PC-9 (cell line): ENCODE data around the gene CHST2. TPM values are rescaled to one million over a fixed set of nuclear protein-coding genes. Genes with fewer than 3 reads are reported as not detected.

Experiments
- BruUV-seq: library from RNA; stranded (reverse); fragments of 400-500 nt; replicated peaks from 2 replicates; lab custom pipeline; 2021; lab: Mats Ljungman, UMichigan
- CTCF ChIA-PET: fragments of 300-600 bp; sonication (Branson Sonifier 250); formaldehyde crosslinking; loops from one replicate; lab custom pipeline; 2022; ENCODE audit warnings: antibody characterized with exemption; lab: Charles Lee
- POLR2A ChIA-PET: fragments of 300-600 bp; sonication (Branson Sonifier 250); formaldehyde crosslinking; loops from one replicate; lab custom pipeline; 2022; ENCODE audit warnings: antibody characterized with exemption; ENCODE audit not compliant: unreplicated experiment; lab: Charles Lee
- DNase-seq, 2 experiments: peaks; one replicate each; pipeline versions ENCODE4 v3.0.0 to v3.0.0-alpha.2; 2015 to 2022; ENCODE audit warnings: mixed read lengths in 1 of 2
- H2AFZ ChIP-seq: fragments of 200-600 bp; sonication (generic); 2 replicates; pipeline ENCODE4 v1.8.1; 2017; ENCODE audit warnings: antibody characterized with exemption
- H3F3A ChIP-seq: fragments of 200-600 bp; sonication (generic); 2 replicates; pipeline ENCODE4 v1.8.1; 2017; ENCODE audit warnings: antibody characterized with exemption, mild to moderate bottlenecking, low read depth; ENCODE audit not compliant: insufficient read depth
- H3K27ac ChIP-seq: fragments of 200-600 bp; sonication (generic); 2 replicates; pipeline ENCODE4 v1.6.1; 2016; ENCODE audit warnings: mixed run types
- H3K27me3 ChIP-seq: fragments of 200-600 bp; sonication (generic); 2 replicates; pipeline ENCODE4 v1.6.1; 2016; ENCODE audit warnings: low read depth, mixed run types; ENCODE audit not compliant: insufficient read depth
- H3K36me3 ChIP-seq: fragments of 200-600 bp; sonication (generic); 2 replicates; pipeline ENCODE4 v1.6.1; 2016; ENCODE audit warnings: low read depth, mixed run types
- H3K4me1 ChIP-seq: fragments of 200-600 bp; sonication (generic); replicated peaks from 2 replicates; pipeline ENCODE4 v1.6.1; 2016; ENCODE audit warnings: mixed run types; ENCODE audit not compliant: insufficient read depth
- H3K4me2 ChIP-seq: fragments of 200-600 bp; sonication (generic); 2 replicates; pipeline ENCODE4 v1.6.1; 2017; ENCODE audit warnings: mixed run types
- H3K4me3 ChIP-seq: fragments of 200-600 bp; sonication (generic); 2 replicates; pipeline ENCODE4 v1.6.1; 2016; ENCODE audit warnings: mixed run types
- H3K79me2 ChIP-seq: fragments of 200-600 bp; sonication (generic); 2 replicates; pipeline ENCODE4 v1.6.1; 2017; ENCODE audit warnings: low read depth, mixed run types
- H3K9me2 ChIP-seq: fragments of 200-600 bp; sonication (generic); 2 replicates; pipeline ENCODE4 v1.8.1; 2017; ENCODE audit warnings: mild to moderate bottlenecking; ENCODE audit not compliant: insufficient read depth
- H3K9me3 ChIP-seq: fragments of 200-600 bp; sonication (generic); 2 replicates; pipeline ENCODE4 v1.8.1; 2016; ENCODE audit warnings: low read depth; ENCODE audit not compliant: insufficient read depth
- H4K20me1 ChIP-seq: fragments of 200-600 bp; sonication (generic); 2 replicates; pipeline ENCODE4 v1.8.1; 2017; ENCODE audit not compliant: insufficient read depth
- EZH2 ChIP-seq: fragments of 200-600 bp; sonication (generic); IDR thresholded peaks from 2 replicates; pipeline ENCODE4 v1.8.0; 2017; ENCODE audit warnings: antibody characterized with exemption, low read depth
- intact Hi-C: fragments of 100-400 bp; cut with micrococcal nuclease; formaldehyde crosslinking; loops from one replicate; pipeline ENCODE4 v1.10.0; 2022; ENCODE audit not compliant: unreplicated experiment
- total RNA-seq: library from RNA; stranded (reverse); gene quantifications from 2 replicates; pipeline ENCODE4 v1.2.3, GENCODE V29; 2021
- TF ChIP-seq, protein P1 (sequence below): fragments of 200-600 bp; sonication (generic); conservative IDR thresholded peaks from 2 replicates; pipeline ENCODE4 v1.6.1; 2017; ENCODE audit warnings: mixed run types, antibody characterized with exemption, mild to moderate bottlenecking, moderate library complexity

Gene CHST2
- total RNA-seq, 1 experiment from 2014 or later: 0.15 TPM

DNA sequence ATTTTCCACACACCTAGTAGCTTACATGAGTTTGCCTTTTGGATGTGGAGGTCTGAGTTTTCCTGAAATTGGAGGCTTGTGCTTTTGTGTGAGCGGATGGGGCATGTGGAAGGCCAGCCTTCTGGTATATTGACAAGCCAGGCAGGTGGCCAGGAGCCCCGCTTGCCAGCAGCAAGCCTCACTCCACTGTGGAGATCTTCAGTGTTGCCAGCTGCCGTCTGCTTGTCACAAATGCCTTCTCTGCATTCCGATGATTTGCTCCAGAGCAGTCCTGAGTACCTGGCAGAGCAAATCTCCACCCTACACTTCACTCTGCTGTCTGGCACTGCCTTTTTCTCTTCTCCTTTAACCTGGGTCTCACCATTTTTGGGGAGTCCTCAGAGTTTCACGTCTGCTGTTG is 29.1 kb upstream of the CHST2 start:
- Histone ChIP-seq H3K36me3 (no peaks in the 10 kb centered on the region), H3K4me3 (no peak overlapping the region), H3K4me2 (no peak overlapping the region), H3K79me2 (no peaks in the 10 kb centered on the region), H3K4me1 (no peaks in the 10 kb centered on the region), H2AFZ (no peak overlapping the region), H3K27ac (no peak overlapping the region), H3K9me2 (no peaks in the 10 kb centered on the region), H3K9me3 (no peaks in the 10 kb centered on the region), H4K20me1 (no peaks in the 10 kb centered on the region), H3F3A (no peaks in the 10 kb centered on the region), H3K27me3 (0 out of 2 replicates have a peak, but pooled peaks cover under 1% of the 10 kb centered on the region)
- no peak for TF ChIP-seq EZH2
- TF ChIP-seq, protein P1, sequence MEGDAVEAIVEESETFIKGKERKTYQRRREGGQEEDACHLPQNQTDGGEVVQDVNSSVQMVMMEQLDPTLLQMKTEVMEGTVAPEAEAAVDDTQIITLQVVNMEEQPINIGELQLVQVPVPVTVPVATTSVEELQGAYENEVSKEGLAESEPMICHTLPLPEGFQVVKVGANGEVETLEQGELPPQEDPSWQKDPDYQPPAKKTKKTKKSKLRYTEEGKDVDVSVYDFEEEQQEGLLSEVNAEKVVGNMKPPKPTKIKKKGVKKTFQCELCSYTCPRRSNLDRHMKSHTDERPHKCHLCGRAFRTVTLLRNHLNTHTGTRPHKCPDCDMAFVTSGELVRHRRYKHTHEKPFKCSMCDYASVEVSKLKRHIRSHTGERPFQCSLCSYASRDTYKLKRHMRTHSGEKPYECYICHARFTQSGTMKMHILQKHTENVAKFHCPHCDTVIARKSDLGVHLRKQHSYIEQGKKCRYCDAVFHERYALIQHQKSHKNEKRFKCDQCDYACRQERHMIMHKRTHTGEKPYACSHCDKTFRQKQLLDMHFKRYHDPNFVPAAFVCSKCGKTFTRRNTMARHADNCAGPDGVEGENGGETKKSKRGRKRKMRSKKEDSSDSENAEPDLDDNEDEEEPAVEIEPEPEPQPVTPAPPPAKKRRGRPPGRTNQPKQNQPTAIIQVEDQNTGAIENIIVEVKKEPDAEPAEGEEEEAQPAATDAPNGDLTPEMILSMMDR: no peak
- ChIA-PET CTCF (no interaction called here), POLR2A (no interaction called here)
- no TSS peak for BruUV-seq
- no peak for DNase-seq
- intact Hi-C loops: no loop called here

DNA sequence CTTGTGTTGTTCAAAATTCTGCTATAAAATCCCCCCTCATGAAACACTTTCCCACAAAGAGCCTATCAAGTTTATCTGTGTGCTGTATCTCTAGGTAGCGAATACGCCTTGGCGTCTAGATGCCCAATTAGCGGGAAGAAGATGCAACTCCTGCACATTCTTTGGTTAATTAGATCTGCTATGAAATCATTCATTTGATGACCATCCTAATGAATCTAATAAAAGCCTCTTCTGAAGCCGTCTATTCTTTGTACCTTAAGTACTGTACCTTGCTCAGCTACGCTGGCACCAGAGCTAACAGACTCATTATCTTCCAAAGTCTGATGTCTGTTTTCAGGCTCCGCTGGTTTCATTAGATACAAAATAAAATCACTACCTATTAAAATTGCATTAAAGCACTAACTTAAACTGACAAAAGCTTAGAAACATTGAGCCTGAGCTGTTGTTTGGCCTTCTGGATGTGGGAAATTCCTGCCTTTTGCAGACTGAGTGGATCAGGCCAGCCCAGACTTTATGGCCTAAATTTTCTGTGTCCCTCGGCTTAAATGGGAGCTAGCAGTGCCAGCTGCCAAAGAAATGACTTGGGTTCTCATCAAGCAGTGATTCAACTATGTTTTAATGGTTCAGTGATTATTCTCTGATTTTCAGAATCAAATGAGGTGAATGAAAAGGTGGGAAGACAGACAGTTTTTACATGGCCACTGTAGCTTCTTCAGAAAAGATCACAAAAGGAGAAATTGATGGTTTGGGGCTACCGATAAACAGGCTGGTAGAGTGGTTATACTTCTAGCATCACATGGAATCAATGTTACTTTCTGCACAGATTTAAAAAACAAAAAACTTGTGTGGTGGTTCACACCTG is 28.4 kb upstream of the CHST2 start:
- CTCF ChIA-PET: no interaction called here
- BruUV-seq: no TSS peak
- no peaks in the 10 kb centered on the region for H3K9me3 ChIP-seq
- H3F3A ChIP-seq: no peaks in the 10 kb centered on the region
- 0 out of 2 replicates have a peak, but pooled peaks cover 3% of the 10 kb centered on the region for H3K27me3 ChIP-seq
- no peak overlapping the region for H2AFZ ChIP-seq
- H4K20me1 ChIP-seq: no peaks in the 10 kb centered on the region
- POLR2A ChIA-PET: no interaction called here
- H3K9me2 ChIP-seq: no peaks in the 10 kb centered on the region
- TF ChIP-seq, protein P1: no peak
- TF ChIP-seq EZH2: no peak
- H3K4me3 ChIP-seq: no peak overlapping the region
- intact Hi-C loops: no loop called here
- H3K79me2 ChIP-seq: no peaks in the 10 kb centered on the region
- H3K4me2 ChIP-seq: no peak overlapping the region
- no peak for DNase-seq
- no peaks in the 10 kb centered on the region for H3K4me1 ChIP-seq
- H3K27ac ChIP-seq: no peak overlapping the region
- H3K36me3 ChIP-seq: no peaks in the 10 kb centered on the region

DNA sequence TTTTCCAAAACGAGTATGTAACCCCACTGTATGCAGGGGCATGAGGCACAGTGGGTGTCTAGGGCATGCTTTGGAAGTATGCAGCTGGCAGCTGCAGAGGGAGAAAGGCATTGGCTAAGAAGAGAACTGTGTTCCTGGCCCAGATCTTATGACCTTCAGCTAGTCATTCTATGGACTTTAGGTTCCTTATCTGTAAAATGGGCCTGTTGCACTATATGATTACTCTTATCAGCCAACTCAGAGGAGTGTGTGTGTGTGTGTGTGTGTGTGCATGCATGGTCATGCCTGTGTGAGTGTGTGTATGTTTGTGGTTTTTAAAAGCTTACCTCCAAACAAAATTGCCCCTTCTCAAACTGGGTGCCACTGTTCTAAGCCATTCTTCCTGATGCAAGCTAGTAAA is 27.4 kb upstream of the CHST2 start:
- ChIA-PET POLR2A (no interaction called here), CTCF (no interaction called here)
- Histone ChIP-seq H3K36me3 (no peaks in the 10 kb centered on the region), H3K4me2 (no peak overlapping the region), H3K4me1 (no peaks in the 10 kb centered on the region), H4K20me1 (no peaks in the 10 kb centered on the region), H3F3A (no peaks in the 10 kb centered on the region), H3K79me2 (no peaks in the 10 kb centered on the region), H3K9me3 (no peaks in the 10 kb centered on the region), H3K27me3 (0 out of 2 replicates have a peak, but pooled peaks cover 3% of the 10 kb centered on the region), H3K4me3 (no peak overlapping the region), H3K9me2 (no peaks in the 10 kb centered on the region), H2AFZ (no peak overlapping the region), H3K27ac (no peak overlapping the region)
- no peak for DNase-seq
- BruUV-seq: no TSS peak
- intact Hi-C loops: no loop called here
- no peak for TF ChIP-seq EZH2
- TF ChIP-seq, protein P1: no peak
